ENCODE measurements around the gene SLC22A7.
"Not testable (repeated sequence)": the region's sequence is repeated elsewhere in the genome, so short reads cannot be mapped to it uniquely, and the experiment has no call there.

SLC22A7 gene

GRCh38 chr6:43339168-43339567, 41.1 kb downstream of the SLC22A7 start:
- DNase-seq (ENCODE audit: low spot score): no peak

GRCh38 chr6:43346243-43346642, 48.2 kb downstream of the SLC22A7 start:
- DNase-seq (ENCODE audit: low spot score): not testable (repeated sequence)

GRCh38 chr6:43347021-43347420, 49.0 kb downstream of the SLC22A7 start:
- DNase-seq (ENCODE audit: low spot score): no peak

- DNase-seq (ENCODE audit: low spot score): no peak
Measured at GRCh38 chr6:43347444-43347843, 49.4 kb downstream of the SLC22A7 start.

GRCh38 chr6:43351951-43352350, 53.9 kb downstream of the SLC22A7 start:
- DNase-seq (ENCODE audit: low spot score): not testable (repeated sequence)

All from globus pallidus (tissue), 1 donor.